NCI-H2107 (cell line): ENCODE measurements around the gene MTHFD1.

Experiments used
- DNase-seq: peaks from one replicate; lab custom pipeline; 2025; lab: John Stamatoyannopoulos, UW

MTHFD1 gene

DNA sequence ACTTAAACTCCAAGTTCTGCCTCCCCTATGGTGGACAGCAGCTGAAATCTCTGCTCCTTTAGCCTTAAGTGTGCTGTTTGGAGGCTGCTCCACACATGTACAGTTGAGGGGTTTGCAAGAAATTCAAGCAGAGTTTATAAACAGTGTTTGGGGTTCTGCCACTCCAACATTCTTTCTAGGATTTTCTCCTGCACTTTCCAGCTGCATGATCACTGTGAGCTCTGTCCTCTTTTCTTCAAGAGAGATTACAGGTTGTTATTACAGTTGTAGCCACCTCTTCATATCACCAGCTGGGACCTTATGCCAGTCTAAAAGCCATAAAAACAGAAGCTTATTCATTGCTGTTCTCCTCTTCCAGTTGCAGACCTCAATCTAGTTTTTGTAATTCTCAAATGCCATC, 107.1 kb downstream of the MTHFD1 start:
- DNase-seq: no peak

DNA sequence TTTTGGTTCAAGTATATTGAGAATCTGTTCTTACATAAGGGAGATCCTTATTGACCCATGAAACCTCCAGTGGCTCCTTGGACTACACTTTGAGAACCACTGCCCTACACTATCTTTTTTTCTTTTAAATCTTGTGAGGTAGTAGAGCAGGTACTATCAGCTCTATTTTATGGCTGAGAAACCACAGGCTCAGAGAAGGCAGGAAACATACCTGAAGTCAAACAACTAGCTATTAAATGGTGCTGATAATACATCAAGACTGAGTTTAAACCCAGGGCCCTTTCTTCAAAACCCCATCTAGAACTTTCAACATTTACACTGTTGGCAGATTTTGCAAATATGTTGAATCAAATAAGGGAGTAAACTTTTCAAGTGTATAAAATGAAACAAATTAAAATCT, 108.6 kb downstream of the MTHFD1 start:
- no peak for DNase-seq

DNA sequence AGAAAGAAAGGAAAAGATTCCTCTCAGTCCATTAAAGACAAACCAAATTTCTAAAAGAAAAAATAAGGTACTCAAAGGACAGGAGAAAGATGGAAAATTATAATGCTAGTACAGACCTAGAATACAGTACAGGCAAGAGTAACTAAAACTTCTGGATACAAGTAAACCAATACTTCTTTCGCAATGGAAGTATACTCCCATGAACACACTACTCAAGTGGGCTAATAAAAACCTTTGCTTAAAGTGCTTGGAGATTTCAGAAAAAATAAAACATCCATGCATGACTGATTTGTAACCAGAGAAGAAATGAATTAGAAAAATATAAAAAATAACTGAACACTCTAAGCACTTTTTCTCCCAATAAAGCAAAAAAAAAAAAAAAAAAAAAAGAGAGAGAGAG, 111.9 kb downstream of the MTHFD1 start:
- no peak for DNase-seq

DNA sequence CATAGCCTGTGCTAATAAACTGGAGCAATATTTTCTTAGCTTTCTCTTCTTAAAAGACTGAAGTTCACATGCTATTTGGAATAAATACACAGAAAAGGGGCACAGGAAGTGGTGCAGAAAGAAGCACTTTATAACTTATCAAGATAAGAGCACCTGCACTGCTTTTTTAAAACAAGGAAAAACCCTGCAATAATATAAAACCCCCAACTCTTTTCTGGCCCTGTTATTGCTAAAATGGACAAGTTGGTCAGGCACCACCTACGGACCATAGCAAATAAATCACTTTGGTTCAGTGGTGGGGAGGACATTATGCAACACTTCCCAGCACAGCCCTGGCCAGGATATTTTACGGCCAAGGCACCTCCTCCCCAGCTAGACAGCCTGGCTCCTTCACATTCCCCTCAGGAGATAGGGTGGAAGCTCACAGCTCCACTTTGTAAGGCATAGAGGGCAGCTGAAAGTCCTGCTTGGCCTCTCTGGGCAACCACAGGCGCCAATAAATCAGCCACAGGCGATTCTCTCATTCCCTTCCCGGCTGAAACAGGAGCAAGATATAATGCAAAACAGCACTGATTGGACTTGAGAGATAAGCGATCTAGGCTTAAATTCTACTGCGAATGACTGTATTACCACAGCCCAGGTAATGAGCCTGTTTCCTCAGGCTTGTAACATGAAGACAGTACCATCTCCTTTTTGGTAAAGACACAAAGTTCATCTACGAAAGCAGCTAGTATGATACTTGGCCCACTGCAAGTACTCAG, 113.4 kb downstream of the MTHFD1 start:
- DNase-seq: no peak

DNA sequence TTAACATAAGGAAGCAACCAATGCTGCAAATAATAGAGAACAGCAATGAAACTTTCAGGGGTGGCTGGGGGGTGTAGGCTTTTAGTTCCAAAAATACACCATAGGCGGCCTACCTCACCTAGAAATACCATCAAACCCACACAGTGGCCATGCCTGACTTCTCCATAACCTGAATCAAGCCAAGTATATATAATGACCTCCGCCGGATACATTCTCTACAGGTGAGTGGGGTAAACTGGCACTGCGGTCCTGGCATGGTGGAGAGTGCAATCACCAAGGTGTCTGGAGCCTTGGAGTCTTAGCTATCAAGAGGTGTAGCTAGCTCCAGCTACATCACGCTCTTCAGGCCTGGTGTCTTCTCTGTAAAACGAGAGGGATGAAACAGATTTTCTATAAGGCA, 114.3 kb downstream of the MTHFD1 start:
- no peak for DNase-seq

DNA sequence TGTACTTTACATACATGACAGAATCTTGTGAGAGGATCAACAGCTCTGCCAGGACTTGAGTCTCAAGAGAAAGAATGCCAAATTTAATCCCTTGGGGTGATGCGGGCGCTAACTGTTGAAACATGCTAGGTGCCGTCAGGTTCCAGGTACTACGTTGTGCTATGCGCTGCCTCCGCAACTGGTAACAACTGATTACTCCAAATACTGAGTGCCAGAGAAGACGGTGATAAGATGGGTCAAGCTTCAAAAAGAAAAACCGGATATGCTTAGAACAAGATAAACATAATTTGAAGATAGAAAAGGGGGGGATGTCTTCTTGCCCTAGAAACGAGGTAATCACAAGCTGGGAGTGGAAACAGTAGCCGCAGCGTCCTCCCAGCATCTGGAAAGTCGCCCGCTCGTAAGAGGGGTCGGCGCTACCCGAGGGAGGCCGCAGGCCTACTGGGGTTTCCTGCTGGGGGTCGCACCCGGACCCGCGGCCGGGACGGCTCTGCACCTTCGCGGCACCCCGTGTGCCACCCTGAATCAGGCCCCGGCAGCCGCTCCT, 114.8 kb downstream of the MTHFD1 start:
- DNase-seq: no peak

DNA sequence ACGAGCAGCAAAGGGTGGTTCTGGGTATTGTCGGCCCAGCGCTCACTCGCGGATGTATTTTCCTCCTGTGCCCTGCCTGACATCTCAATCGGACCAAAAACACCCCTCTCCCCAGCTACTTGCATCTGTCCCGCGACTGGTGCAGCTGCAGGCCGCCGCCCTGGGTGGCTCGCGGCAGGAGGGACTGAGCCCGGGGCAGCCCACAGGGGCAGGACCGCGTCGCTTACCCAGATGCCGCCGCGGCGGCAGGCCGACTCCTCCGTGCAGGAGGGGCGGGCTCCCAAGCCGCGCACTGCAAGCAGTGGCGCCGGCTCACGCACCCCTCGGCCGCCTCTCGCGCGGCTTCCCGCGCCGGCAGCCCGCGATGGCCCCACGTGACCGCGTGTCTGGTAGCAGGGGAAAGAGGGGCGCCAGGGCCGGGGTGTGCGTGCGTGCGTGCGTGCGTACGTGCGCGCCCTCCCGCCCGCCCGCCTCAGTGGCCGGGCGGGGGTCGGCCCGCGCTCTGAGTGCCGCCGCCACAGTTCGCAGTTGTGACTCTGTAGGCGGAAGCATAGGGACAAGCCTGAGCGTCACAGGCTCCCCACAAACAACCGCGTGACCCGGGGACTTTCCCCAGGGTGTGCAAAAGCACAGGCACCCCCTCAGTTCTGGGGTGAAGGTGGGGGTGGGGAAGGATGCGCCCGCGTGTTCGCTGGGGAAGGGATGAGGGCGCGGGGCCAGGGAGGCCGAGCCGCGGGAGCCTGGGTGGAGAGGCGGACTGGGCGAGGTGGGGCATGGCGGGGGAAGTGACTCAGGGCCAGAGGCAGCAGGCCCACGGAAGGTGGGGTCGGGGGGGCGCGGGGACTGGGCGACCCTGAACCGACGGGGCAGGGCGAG, 115.5 kb downstream of the MTHFD1 start, which contains the start of gene ZBTB25:
ZBTB25 (minus strand) TSS at position 405 of the 876 bp plus-strand sequence. CDS start 13,305 bp downstream, outside the sequence.
- peak; percentile 94 for DNase-seq

DNA sequence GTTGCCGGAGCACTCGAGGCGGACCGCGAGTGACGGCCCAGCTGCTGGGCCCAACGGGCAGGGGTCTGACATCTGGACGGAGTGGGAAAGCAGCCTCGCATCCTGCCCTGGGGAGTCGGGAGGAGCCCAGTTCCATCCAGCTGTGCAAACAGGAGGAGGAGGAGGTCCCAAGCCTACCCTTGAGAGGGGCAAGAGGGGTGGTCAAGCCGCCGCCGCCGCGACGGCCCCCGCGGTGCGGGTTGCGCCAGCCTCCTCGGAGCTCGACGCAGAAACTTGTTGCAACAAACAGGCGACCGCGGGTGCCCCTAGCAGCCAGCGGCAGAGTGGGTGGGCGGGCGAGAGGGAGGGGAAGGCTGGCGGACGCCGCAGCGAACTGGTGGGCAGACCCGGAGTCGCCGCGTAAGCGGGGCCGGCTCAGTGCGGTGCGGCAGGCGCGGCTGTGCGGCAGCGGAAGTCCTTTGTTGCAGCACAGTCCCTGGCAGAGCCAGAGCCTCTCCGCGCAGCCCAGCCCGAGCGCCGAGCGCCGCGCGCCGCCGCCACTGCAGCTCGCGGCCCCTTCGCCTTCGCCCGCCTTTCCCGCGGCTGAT, 116.2 kb downstream of the MTHFD1 start, which contains the start of gene ZBTB1:
ZBTB1 (plus strand) TSS at position 461 of the 587 bp plus-strand sequence. CDS start 16,735 bp downstream, outside the sequence.
- DNase-seq: peak; percentile 47

DNA sequence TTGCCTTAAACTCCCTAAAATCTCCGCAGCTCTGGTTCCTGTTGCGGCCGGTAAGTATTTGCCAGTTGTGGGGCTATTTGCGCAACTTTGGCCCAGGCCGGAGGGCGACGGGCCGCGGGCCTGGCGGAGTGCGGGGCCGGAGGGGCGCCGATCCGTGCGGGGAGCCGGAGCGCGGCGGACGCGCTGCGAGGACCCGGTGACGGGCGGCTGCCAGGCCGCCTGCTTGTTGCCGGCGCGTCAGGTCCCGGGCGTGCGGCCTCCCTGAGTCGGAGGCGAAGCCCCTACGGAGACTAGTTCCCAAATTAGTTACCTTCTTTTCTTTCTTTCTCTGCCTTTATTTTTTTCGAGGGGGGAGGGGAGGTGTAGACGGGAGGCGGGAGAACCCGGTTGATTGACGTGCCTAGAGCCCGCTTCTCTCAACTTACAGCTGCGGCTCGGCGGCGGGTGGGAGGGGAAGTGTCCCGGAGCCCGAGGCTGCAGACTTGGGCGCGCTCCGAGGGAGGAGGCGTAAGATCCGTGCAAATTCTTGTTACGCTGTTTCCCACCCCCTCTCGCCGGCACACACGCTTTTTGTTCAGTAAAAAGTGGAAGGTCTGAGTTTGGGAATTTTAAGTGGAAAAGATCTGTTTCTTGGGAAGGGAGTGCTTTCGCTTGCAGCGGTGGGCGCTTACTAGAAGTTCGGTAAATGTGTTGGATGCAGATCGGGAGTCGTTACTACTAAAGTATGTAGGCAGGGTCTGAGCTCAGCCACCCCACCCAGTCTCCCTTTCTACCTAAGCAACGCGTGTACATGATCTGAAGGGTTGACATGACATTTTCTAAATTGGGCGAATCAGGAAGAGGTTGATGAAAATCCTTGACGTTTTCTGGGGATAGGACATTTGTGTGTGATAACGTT, 117.0 kb downstream of the MTHFD1 start:
- DNase-seq: peak; percentile 94

DNA sequence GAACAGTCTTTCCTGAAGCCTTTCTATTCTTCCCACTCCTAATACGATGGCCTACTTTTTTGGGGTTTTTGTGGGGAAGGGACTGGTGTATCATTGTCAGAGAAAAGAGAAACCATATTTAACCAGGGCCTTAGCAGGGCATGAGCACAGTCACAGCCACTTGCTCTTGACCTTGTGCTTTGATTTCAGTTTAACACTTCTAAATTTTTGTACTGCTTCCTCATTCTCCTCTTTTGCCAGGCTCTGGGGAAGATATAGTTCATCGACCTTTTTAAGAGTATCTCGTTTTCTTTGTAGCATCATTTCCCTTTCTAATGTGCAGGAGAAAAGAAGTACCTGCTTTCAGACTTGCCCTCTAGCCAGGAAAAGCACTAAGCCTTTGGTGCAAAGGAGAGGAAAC, 118.6 kb downstream of the MTHFD1 start:
- no peak for DNase-seq

DNA sequence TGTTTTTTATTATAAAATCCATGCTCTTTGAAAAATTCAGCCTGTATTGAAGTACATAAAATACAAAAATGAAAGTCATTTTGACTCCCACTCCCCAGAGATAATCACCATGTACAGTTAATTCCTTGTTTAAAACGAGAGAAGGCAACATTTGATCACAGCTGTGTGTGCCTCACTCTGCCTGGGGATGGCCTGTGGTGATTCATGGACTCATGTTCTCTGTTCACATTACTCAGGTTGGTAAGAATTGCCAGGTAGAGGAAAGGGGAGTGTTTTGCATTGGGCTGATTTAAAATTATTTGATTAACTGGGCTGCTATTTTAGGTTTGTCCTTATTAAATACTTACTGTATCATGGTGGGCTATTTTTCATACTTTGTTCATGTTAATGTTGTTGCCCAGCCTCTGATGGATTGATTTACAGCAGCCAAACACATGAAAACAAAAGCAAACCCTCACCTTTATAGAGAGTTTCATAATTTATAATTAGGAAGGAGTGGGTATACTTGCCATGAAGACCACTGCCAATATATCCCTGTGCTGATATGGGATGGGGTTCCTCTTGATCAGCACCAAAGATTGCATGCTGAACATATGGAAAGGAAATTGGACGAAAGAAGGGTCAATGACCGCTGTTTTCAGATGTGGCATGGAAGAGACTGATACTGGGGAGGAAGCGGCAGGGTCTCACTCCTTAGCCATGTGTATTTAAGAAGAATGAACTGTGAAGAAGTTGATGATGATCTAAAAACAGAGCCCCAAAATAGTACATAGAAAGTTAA, 119.4 kb downstream of the MTHFD1 start:
- no peak for DNase-seq

DNA sequence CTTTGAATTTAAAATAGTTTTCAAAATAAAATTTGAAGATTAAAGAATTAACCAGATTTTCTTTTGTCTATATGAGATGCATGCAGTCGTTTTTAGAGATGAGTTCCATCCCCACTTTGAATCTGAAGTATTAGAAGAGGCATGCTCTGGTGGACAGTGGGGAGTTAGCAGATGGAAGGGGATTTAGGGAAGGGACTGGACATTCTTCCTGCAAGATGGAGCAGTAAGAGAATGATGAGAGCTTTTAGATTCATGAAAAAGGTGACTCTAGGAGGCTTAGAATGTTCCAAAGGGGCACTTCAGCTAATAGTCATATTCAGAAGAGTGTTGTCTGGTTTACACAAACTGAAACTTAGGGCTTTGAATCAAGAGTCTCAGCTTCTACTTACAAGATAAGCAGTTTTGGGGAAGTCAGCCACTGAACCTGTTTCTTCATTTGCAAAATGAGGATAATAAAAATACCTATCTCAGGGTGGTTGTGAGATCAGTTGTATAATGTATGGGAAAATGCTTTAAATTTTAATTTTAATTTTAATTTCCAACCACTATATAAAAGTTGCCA, 120.1 kb downstream of the MTHFD1 start:
- DNase-seq: no peak

DNA sequence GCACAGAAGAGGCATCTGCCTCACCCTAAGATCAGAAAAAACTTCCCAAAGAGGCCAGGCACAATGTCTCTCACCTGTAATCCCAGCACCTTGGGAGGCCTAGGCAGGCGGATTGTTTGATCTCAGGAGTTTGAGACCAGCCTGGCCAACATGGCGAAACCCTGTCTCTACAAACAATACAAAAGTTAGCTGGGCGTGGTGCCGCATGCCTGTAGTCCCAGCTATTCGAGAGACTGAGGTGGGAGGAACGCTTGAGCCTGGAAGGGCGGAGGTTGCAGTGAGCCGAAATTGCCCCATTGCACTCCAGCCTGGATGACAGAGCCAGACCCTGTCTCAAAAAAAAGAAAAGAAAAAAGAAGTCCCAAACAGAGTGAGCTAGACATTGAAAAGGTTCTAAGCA, 120.9 kb downstream of the MTHFD1 start:
- DNase-seq: no peak
